WTC11 (cell line): ENCODE measurements around the gene SMG7. TPM values are rescaled to one million over a fixed set of nuclear protein-coding genes. Genes with fewer than 3 reads are reported as not detected.

ENCODE experiments used
- ATAC-seq: fragments of 200-7000 bp; cut with Tn5 transposase; 2 replicates; pipeline ENCODE4 v1.10.0; 2021; ENCODE audit warnings: mild to moderate bottlenecking, moderate library complexity
- CTCF ChIA-PET: fragments of 300-600 bp; sonication (Branson Sonifier 250); formaldehyde crosslinking; loops from one replicate; lab custom pipeline; 2021; ENCODE audit warnings: antibody characterized with exemption; lab: Charles Lee
- POLR2A ChIA-PET: fragments of 350-600 bp; sonication (Branson Sonifier 250); formaldehyde crosslinking; loops from one replicate; lab custom pipeline; 2021; ENCODE audit warnings: antibody characterized with exemption; lab: Charles Lee
- DNase-seq: peaks from one replicate; pipeline ENCODE4 v3.0.0; 2021; ENCODE audit warnings: low spot score
- H3K27ac Mint-ChIP-seq: 2 replicates; pipeline ENCODE4 v1.8.0; 2021; ENCODE audit warnings: mixed read lengths
- H3K27me3 Mint-ChIP-seq: 2 replicates; pipeline ENCODE4 v1.8.0; 2021; ENCODE audit warnings: low read depth, mild to moderate bottlenecking, moderate library complexity, mixed read lengths
- H3K36me3 Mint-ChIP-seq: 2 replicates; pipeline ENCODE4 v1.8.0; 2021; ENCODE audit warnings: mixed read lengths
- H3K4me1 Mint-ChIP-seq: 2 replicates; pipeline ENCODE4 v1.8.0; 2022; ENCODE audit warnings: mixed read lengths
- H3K4me3 Mint-ChIP-seq: 2 replicates; pipeline ENCODE4 v1.8.0; 2021; ENCODE audit warnings: mild to moderate bottlenecking, moderate library complexity, mixed read lengths
- H3K9me3 Mint-ChIP-seq: 2 replicates; pipeline ENCODE4 v1.8.0; 2021; ENCODE audit warnings: mixed read lengths
- FOXK1 ChIP-seq: sonication (generic); formaldehyde crosslinking; IDR thresholded peaks from 2 replicates; pipeline ENCODE4 v1.8.0; 2022; ENCODE audit warnings: mild to moderate bottlenecking, moderate library complexity, missing genetic modification reagents
- GABPB1 ChIP-seq: sonication (generic); formaldehyde crosslinking; IDR thresholded peaks from 2 replicates; pipeline ENCODE4 v1.8.1; 2023; ENCODE audit warnings: mild to moderate bottlenecking, missing genetic modification reagents
- GTF2I ChIP-seq: fragments of 250-450 bp; sonication (Bioruptor Pico); conservative IDR thresholded peaks from 2 replicates; pipeline ENCODE4 v1.4.0; 2021; ENCODE audit warnings: mild to moderate bottlenecking
- NFE2L1 ChIP-seq: sonication (generic); formaldehyde crosslinking; IDR thresholded peaks from 2 replicates; pipeline ENCODE4 v1.8.1; 2023; ENCODE audit warnings: missing genetic modification reagents
- SOX15 ChIP-seq: fragments of 250-450 bp; sonication (Bioruptor Pico); IDR thresholded peaks from 2 replicates; pipeline ENCODE4 v1.9.0; 2021; ENCODE audit warnings: mild to moderate bottlenecking
- TEAD1 ChIP-seq: sonication (generic); formaldehyde crosslinking; IDR thresholded peaks from 2 replicates; pipeline ENCODE4 v1.8.0; 2022; ENCODE audit warnings: mild to moderate bottlenecking, missing genetic modification reagents
- TEAD4 ChIP-seq: sonication (generic); formaldehyde crosslinking; IDR thresholded peaks from 2 replicates; pipeline ENCODE4 v1.8.0; 2022; ENCODE audit warnings: mild to moderate bottlenecking, missing genetic modification reagents
- ZNF263 ChIP-seq: sonication (generic); formaldehyde crosslinking; IDR thresholded peaks from 2 replicates; pipeline ENCODE4 v1.8.1; 2022; ENCODE audit warnings: low read depth, mild to moderate bottlenecking, moderate library complexity, missing genetic modification reagents
- ZNF281 ChIP-seq: sonication (generic); formaldehyde crosslinking; IDR thresholded peaks from 2 replicates; pipeline ENCODE4 v1.8.0; 2023; ENCODE audit warnings: mild to moderate bottlenecking, missing genetic modification reagents
- ZNF423 ChIP-seq: fragments of 250-450 bp; sonication (Bioruptor Pico); IDR thresholded peaks from 2 replicates; pipeline ENCODE4 v2.1.2; 2022; ENCODE audit warnings: mild to moderate bottlenecking, moderate library complexity
- total RNA-seq: library from RNA; stranded (reverse); gene quantifications from 3 replicates; pipeline ENCODE4 v1.2.3, GENCODE V29; 2021
- TF ChIP-seq, protein P1 (sequence below): sonication (generic); formaldehyde crosslinking; IDR thresholded peaks from 2 replicates; pipeline ENCODE4 v1.8.0; 2023; ENCODE audit warnings: missing genetic modification reagents
- TF ChIP-seq, protein P2 (sequence below): sonication (generic); formaldehyde crosslinking; IDR thresholded peaks from 2 replicates; pipeline ENCODE4 v1.8.1; 2022; ENCODE audit warnings: missing genetic modification reagents, borderline replicate concordance
- TF ChIP-seq, protein P3 (sequence below): fragments of 250-450 bp; sonication (Bioruptor Pico); conservative IDR thresholded peaks from 2 replicates; pipeline ENCODE4 v1.9.0; 2021; ENCODE audit warnings: mild to moderate bottlenecking
- TF ChIP-seq, protein P4 (sequence below): fragments of 200-600 bp; IDR thresholded peaks from 2 replicates; pipeline ENCODE4 v1.8.0; 2022; ENCODE audit warnings: antibody characterized with exemption
- TF ChIP-seq, protein P5 (sequence below): fragments of 250-450 bp; sonication (Bioruptor Pico); IDR thresholded peaks from 2 replicates; pipeline ENCODE4 v1.9.0; 2021; ENCODE audit warnings: mild to moderate bottlenecking
- TF ChIP-seq, protein P6 (sequence below): sonication (generic); formaldehyde crosslinking; IDR thresholded peaks from 2 replicates; pipeline ENCODE4 v1.8.1; 2022; ENCODE audit warnings: mild to moderate bottlenecking, missing genetic modification reagents, moderate library complexity, borderline replicate concordance

SMG7 gene
- total RNA-seq, 1 experiment from 2014 or later, result 57.8 TPM

GRCh38 chr1:183565261-183565660 is 93.0 kb downstream of the SMG7 start (continued):
- TF ChIP-seq, protein P1, sequence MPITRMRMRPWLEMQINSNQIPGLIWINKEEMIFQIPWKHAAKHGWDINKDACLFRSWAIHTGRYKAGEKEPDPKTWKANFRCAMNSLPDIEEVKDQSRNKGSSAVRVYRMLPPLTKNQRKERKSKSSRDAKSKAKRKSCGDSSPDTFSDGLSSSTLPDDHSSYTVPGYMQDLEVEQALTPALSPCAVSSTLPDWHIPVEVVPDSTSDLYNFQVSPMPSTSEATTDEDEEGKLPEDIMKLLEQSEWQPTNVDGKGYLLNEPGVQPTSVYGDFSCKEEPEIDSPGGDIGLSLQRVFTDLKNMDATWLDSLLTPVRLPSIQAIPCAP, result no peak
- TF ChIP-seq, protein P2, sequence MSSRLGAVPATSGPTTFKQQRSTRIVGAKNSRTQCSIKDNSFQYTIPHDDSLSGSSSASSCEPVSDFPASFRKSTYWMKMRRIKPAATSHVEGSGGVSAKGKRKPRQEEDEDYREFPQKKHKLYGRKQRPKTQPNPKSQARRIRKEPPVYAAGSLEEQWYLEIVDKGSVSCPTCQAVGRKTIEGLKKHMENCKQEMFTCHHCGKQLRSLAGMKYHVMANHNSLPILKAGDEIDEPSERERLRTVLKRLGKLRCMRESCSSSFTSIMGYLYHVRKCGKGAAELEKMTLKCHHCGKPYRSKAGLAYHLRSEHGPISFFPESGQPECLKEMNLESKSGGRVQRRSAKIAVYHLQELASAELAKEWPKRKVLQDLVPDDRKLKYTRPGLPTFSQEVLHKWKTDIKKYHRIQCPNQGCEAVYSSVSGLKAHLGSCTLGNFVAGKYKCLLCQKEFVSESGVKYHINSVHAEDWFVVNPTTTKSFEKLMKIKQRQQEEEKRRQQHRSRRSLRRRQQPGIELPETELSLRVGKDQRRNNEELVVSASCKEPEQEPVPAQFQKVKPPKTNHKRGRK (CRISPR knock-in tag), result no peak
- TF ChIP-seq ZNF423 (no peak), ZNF281 (CRISPR knock-in tag) (no peak), NFE2L1 (no peak), GABPB1 (CRISPR knock-in tag) (no peak), TEAD1 (CRISPR knock-in tag) (no peak)
- TF ChIP-seq, protein P3, sequence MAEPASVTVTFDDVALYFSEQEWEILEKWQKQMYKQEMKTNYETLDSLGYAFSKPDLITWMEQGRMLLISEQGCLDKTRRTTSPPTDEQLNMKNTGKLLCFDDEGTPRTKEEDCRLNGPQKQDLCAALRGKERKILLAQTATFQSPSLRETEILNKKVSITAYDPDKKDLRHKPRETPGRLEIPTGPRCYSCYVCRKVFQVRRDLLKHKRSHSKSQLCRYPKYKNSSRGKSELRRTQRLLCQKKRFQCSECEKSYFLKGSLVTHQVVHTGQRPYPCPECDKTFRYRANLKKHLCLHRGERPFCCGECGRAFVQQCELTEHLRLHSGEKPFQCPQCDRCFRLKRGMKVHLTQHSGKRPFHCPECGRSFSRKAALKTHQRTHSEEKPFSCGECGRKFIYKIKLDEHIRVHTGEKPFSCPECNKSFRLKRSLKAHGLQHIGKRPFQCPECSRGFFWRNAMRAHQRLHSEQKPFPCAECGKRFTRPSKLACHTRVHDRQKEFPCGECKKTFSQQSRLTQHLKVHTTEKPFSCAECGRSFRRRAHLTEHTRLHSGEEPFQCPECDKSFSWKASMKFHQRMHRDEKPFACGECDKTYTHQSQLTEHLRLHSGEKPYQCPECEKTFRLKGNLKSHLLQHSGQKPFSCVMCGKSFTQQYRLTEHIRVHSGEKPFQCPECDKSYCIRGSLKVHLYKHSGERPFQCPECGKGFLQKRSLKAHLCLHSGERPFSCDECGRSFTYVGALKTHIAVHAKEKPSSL, result no peak
- TF ChIP-seq, protein P4, sequence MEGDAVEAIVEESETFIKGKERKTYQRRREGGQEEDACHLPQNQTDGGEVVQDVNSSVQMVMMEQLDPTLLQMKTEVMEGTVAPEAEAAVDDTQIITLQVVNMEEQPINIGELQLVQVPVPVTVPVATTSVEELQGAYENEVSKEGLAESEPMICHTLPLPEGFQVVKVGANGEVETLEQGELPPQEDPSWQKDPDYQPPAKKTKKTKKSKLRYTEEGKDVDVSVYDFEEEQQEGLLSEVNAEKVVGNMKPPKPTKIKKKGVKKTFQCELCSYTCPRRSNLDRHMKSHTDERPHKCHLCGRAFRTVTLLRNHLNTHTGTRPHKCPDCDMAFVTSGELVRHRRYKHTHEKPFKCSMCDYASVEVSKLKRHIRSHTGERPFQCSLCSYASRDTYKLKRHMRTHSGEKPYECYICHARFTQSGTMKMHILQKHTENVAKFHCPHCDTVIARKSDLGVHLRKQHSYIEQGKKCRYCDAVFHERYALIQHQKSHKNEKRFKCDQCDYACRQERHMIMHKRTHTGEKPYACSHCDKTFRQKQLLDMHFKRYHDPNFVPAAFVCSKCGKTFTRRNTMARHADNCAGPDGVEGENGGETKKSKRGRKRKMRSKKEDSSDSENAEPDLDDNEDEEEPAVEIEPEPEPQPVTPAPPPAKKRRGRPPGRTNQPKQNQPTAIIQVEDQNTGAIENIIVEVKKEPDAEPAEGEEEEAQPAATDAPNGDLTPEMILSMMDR, result no peak

DNA sequence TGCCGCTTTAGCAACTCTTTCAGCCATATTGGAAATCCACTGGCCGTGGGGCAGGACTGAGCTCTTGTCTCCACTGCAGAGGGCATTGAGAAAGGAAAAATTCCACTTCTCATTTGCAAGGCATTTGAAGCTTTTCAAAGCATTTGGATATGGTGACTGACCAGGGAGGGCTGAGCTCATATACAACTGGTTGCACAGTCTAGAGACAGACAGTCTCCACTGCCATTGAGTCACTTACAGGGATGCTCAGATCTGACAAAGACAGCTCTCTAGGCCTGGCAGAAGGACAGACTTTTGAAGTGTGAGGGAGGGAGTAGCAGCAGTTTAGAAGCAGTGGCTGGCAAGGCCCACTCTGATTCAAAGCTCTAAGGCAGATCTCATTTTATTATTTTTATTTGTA is 93.7 kb downstream of the SMG7 start:
- no peak for DNase-seq
- CTCF ChIA-PET, result interaction anchor here (0.5 to 1.6 kb wide), 3 partner anchors 43 to 284 kb away, joined by 3 to 5 read pairs (median 3); no protein-coding TSS in a partner anchor
- Mint-ChIP-seq H3K27ac (no peak overlapping the region), H3K4me1 (no peaks in the 10 kb centered on the region), H3K27me3 (no peaks in the 10 kb centered on the region), H3K9me3 (no peaks in the 10 kb centered on the region), H3K4me3 (no peak overlapping the region), H3K36me3 (no peaks in the 10 kb centered on the region)
- POLR2A ChIA-PET, result no interaction called here
- no peak for ATAC-seq
- TF ChIP-seq ZNF263 (CRISPR knock-in tag) (no peak), GTF2I (CRISPR knock-in tag) (no peak), TEAD4 (CRISPR knock-in tag) (no peak), SOX15 (CRISPR knock-in tag) (no peak), FOXK1 (CRISPR knock-in tag) (no peak)
- TF ChIP-seq, protein P5, sequence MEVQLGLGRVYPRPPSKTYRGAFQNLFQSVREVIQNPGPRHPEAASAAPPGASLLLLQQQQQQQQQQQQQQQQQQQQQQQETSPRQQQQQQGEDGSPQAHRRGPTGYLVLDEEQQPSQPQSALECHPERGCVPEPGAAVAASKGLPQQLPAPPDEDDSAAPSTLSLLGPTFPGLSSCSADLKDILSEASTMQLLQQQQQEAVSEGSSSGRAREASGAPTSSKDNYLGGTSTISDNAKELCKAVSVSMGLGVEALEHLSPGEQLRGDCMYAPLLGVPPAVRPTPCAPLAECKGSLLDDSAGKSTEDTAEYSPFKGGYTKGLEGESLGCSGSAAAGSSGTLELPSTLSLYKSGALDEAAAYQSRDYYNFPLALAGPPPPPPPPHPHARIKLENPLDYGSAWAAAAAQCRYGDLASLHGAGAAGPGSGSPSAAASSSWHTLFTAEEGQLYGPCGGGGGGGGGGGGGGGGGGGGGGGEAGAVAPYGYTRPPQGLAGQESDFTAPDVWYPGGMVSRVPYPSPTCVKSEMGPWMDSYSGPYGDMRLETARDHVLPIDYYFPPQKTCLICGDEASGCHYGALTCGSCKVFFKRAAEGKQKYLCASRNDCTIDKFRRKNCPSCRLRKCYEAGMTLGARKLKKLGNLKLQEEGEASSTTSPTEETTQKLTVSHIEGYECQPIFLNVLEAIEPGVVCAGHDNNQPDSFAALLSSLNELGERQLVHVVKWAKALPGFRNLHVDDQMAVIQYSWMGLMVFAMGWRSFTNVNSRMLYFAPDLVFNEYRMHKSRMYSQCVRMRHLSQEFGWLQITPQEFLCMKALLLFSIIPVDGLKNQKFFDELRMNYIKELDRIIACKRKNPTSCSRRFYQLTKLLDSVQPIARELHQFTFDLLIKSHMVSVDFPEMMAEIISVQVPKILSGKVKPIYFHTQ (CRISPR knock-in tag), result no peak
- TF ChIP-seq, protein P3, result no peak
- TF ChIP-seq, protein P6, sequence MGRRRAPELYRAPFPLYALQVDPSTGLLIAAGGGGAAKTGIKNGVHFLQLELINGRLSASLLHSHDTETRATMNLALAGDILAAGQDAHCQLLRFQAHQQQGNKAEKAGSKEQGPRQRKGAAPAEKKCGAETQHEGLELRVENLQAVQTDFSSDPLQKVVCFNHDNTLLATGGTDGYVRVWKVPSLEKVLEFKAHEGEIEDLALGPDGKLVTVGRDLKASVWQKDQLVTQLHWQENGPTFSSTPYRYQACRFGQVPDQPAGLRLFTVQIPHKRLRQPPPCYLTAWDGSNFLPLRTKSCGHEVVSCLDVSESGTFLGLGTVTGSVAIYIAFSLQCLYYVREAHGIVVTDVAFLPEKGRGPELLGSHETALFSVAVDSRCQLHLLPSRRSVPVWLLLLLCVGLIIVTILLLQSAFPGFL (CRISPR knock-in tag), result no peak
